ENCODE data around the gene MVD. TPM values are rescaled to one million over a fixed set of nuclear protein-coding genes. Genes with fewer than 3 reads are reported as not detected.

Gene MVD
- polyA plus RNA-seq, 1 donor: 30.1 TPM

GRCh38 chr16:88655733-88656281 lies 7.1 kb downstream of the MVD start:
- DNase-seq (ENCODE audit: low read depth): no peak

GRCh38 chr16:88655053-88655732 lies 7.7 kb downstream of the MVD start:
- no peak for DNase-seq (ENCODE audit: low read depth)

- DNase-seq (ENCODE audit: low read depth): no peak
Measured at GRCh38 chr16:88654363-88655052, 8.4 kb downstream of the MVD start.

GRCh38 chr16:88653596-88654362 lies 9.1 kb downstream of the MVD start:
- DNase-seq (ENCODE audit: low read depth): no peak

GRCh38 chr16:88653101-88653500 lies 9.8 kb downstream of the MVD start:
- no peak for DNase-seq (ENCODE audit: low read depth)

GRCh38 chr16:88652762-88653063 lies 10.2 kb downstream of the MVD start:
- DNase-seq (ENCODE audit: low read depth): no peak

- no peak for DNase-seq (ENCODE audit: low read depth)
Measured at GRCh38 chr16:88651989-88652761, 10.7 kb downstream of the MVD start.

GRCh38 chr16:88651276-88651988 lies 11.5 kb downstream of the MVD start:
- DNase-seq (ENCODE audit: low read depth): no peak

- no peak for DNase-seq (ENCODE audit: low read depth)
Measured at GRCh38 chr16:88650749-88651275, 12.1 kb downstream of the MVD start, which contains the start of gene CYBA. Gene CYBA (minus strand): TSS chr16:88651053. CDS start chr16:88651013, 40 bp downstream.

GRCh38 chr16:88649924-88650748 lies 12.8 kb downstream of the MVD start:
- no peak for DNase-seq (ENCODE audit: low read depth)

- DNase-seq (ENCODE audit: low read depth): no peak
Measured at GRCh38 chr16:88649195-88649923, 13.5 kb downstream of the MVD start.

GRCh38 chr16:88647178-88648070 lies 15.5 kb downstream of the MVD start:
- no peak for DNase-seq (ENCODE audit: low read depth)

GRCh38 chr16:88646345-88647034 lies 16.4 kb downstream of the MVD start:
- DNase-seq (ENCODE audit: low read depth): no peak

GRCh38 chr16:88645941-88646340 lies 16.9 kb downstream of the MVD start:
- DNase-seq (ENCODE audit: low read depth): no peak

GRCh38 chr16:88645455-88645854 lies 17.4 kb downstream of the MVD start:
- DNase-seq (ENCODE audit: low read depth): no peak

- DNase-seq (ENCODE audit: low read depth): no peak
Measured at GRCh38 chr16:88643644-88643932, 19.3 kb downstream of the MVD start.

- no peak for DNase-seq (ENCODE audit: low read depth)
Measured at GRCh38 chr16:88642881-88643643, 19.8 kb downstream of the MVD start.

Measured in forelimb muscle (tissue), 1 donor.